GM12864 (cell line): ENCODE measurements around the gene IL10RB.
A peak's percentile ranks its signal among the peaks of the same experiment; 100 is the strongest.

ENCODE experiments used
- DNase-seq: peaks from one replicate; pipeline ENCODE4 v3.0.0-alpha.2; 2011; ENCODE audit warnings: low read depth
- H3K4me3 ChIP-seq: 2 replicates; pipeline ENCODE4 v1.5.1; 2011; ENCODE audit warnings: mild to moderate bottlenecking, low read depth, low read length, control low read depth
- TF ChIP-seq, protein P1 (sequence below): IDR thresholded peaks from 2 replicates; pipeline ENCODE4 v1.5.1; 2011; ENCODE audit warnings: low read depth, mild to moderate bottlenecking, moderate library complexity, low read length, control low read depth, inconsistent platforms; ENCODE audit errors: missing control alignments

Gene IL10RB

DNA sequence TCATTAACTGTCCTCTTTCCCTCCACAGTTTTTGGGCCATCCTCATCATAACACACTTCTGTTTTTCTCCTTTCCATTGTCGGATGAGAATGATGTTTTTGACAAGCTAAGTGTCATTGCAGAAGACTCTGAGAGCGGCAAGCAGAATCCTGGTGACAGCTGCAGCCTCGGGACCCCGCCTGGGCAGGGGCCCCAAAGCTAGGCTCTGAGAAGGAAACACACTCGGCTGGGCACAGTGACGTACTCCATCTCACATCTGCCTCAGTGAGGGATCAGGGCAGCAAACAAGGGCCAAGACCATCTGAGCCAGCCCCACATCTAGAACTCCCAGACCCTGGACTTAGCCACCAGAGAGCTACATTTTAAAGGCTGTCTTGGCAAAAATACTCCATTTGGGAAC lies 30.0 kb downstream of the IL10RB start:
- H3K4me3 ChIP-seq: no peak overlapping the region
- no peak for DNase-seq
- TF ChIP-seq, protein P1, sequence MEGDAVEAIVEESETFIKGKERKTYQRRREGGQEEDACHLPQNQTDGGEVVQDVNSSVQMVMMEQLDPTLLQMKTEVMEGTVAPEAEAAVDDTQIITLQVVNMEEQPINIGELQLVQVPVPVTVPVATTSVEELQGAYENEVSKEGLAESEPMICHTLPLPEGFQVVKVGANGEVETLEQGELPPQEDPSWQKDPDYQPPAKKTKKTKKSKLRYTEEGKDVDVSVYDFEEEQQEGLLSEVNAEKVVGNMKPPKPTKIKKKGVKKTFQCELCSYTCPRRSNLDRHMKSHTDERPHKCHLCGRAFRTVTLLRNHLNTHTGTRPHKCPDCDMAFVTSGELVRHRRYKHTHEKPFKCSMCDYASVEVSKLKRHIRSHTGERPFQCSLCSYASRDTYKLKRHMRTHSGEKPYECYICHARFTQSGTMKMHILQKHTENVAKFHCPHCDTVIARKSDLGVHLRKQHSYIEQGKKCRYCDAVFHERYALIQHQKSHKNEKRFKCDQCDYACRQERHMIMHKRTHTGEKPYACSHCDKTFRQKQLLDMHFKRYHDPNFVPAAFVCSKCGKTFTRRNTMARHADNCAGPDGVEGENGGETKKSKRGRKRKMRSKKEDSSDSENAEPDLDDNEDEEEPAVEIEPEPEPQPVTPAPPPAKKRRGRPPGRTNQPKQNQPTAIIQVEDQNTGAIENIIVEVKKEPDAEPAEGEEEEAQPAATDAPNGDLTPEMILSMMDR: no peak

DNA sequence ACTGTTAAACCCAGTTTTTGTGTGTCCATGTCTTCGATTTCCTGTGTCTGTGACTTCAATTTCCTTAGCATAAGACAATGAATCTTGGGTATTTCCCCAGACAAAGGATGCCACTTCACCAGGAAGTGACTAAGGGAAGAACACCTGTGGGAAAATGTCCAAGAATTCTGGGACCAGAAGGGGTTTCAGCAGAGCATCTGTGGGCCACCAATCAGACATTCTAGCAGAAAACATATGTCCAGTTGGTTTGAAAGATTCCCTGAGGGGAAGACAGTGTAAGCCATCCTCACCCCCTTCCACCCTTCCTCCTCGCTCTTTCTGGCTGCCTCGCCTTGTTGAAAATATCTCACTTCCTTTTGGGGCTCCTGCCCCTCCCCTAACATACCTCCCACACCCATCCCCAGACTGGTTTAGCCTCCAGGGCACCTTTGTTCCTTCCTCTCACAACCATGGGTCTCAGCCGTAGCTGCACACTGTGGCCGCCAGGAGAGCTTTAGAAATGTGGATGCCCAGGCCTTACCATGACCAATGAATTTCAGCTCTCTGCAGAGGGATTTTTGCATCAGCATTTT lies 33.1 kb downstream of the IL10RB start:
- no peak overlapping the region for H3K4me3 ChIP-seq
- peak; percentile 72 for DNase-seq

DNA sequence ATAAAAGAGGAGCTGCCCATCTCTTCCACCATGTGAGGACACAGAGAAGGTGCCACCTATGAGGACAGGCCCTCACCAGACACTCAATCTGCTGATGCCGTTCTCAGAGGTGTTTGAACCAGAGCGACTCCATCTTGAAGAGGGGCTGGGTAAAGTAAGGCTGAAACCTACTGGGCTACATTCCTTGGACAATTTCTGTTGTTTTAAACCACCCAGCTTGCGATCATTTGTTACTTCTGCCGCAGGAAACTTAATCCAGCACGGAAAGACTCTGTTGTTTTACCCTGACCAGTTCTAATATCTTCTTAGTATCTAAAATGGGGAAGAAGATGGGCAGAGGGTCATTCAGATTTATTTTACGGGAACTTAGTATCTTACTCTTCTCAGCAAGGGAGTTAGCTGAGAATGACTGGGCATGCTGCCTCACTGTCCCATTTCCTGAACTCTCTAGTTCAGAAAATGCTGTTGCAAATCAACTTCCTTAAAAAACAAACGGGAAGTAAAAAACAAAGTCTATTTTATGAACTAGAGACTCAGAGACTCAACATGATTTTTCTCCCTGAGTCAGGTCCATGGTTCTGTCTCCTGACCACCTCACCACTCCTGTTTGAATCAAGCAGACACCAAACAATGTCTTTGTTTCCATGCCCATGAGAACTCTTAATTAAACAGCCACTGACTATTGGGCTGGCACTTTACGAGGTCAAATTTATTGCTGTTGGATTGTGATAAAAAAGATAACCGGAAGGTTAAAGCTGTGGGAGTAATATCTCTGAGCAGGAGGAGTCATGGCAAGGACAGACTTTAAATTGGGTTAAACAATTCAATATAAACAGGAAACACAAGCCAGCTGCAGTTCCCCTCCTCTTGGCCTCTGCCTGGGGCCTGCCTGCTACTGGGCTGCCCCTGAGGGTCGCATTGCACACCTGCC lies 34.8 kb downstream of the IL10RB start:
- TF ChIP-seq, protein P1: no peak
- DNase-seq: no peak
- H3K4me3 ChIP-seq: no peak overlapping the region

More for the DNA sequence above, 33.1 kb downstream of the IL10RB start:
- TF ChIP-seq, protein P1: peak; percentile 54

DNA sequence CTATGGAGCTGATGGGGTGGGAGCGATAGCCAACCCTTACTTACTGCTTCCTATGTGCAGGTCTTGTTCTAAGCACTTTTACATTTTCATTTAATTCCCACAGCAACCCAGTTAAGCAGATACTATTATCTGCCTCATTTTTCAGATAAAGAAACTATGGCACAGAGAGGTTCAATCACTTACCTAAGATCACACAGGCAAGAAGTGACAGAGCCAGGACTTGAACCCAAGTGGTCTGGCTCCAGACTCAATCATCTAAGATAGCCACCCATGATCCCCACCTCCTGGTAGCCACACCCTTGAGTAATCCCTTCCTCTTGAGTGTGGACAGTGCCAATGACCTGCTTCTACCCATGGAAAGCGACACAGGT lies 35.5 kb downstream of the IL10RB start:
- DNase-seq: no peak
- TF ChIP-seq, protein P1: no peak
- no peak overlapping the region for H3K4me3 ChIP-seq

DNA sequence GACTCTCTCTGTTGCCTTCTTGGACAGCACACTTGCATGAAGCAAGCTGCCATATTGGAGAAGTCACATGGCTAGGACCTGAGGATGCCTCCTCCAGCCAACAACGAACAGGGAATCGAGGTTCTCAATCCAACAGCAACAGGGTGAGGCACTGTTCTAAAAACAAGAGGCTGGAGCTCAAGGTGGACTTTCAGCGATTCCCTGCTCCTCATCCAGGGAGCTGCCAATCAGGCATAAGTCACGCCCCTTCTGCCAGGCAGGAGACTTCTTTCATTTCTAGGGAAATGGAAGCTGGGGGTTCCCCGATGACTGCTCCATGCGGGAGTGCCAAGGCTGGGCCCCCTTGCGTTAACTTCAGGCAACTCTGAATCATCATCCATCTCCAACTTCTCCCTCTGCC lies 35.9 kb downstream of the IL10RB start:
- TF ChIP-seq, protein P1: no peak
- no peak overlapping the region for H3K4me3 ChIP-seq
- no peak for DNase-seq

DNA sequence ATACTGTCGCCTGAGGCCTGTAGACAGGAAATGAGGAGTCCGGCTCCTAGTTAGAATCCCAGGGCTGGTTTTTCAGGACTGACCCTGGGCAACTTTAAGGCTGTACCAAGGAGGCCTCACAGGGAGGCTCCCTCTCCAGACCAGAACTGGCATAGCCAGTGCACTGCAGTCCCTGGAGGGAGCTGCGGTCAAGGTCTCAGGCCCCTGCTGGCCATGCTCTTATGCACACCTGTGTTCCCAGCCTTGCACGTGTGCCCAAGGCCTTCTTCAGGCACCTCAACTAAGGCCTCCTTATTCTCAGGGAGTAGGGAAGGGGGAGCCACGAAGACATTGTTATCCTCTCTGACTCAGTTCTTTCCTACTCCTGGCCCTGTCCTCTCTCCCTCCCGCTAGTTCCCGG lies 36.6 kb downstream of the IL10RB start:
- DNase-seq: no peak
- H3K4me3 ChIP-seq: no peak overlapping the region
- TF ChIP-seq, protein P1: peak; percentile 6
